T-cell (primary cell): ENCODE results near the gene RNF126. TPM values are rescaled to one million over a fixed set of nuclear protein-coding genes. Genes with fewer than 3 reads are reported as not detected.

ENCODE experiments used
- ATAC-seq, 4 experiments: fragments of 200-7000 bp in 3 of 4; fragments of 150-1000 bp in 1 of 4; cut with Tn5 transposase; replicated peaks in 1 of 4; 1 replicate in 3 of 4; 2 replicates in 1 of 4; pipeline ENCODE4 v1.10.0; 2021; ENCODE audit warnings: moderate library complexity in 3 of 4, mild to moderate bottlenecking in 2 of 4, moderate number of reproducible peaks in 1 of 4
- CTCF ChIA-PET, 2 donors: fragments of 300-600 bp; sonication (Branson Sonifier 250); formaldehyde crosslinking; loops; one replicate each; lab custom pipeline; 2022; ENCODE audit warnings: antibody characterized with exemption in 2 of 2; lab: Charles Lee
- POLR2A ChIA-PET, 2 donors: fragments of 300-600 bp; sonication (Branson Sonifier 250); formaldehyde crosslinking; loops; one replicate each; lab custom pipeline; 2022; ENCODE audit warnings: antibody characterized with exemption in 2 of 2; lab: Charles Lee
- DNase-seq, 35 experiments: peaks; one replicate each; pipeline versions ENCODE4 v3.0.0 to v3.0.0-alpha.2; 2013 to 2023
- H3K27ac ChIP-seq: one replicate; pipeline ENCODE4 v1.5.1; 2013; ENCODE audit warnings: low read length
- H3K27me3 ChIP-seq, 2 experiments: replicated peaks in 1 of 2; 1 replicate in 1 of 2; 2 replicates in 1 of 2; pipeline versions ENCODE4 v1.6.1 to v1.7.0; 2013; ENCODE audit warnings: low read length in 1 of 2, mixed read lengths in 1 of 2; ENCODE audit not compliant: control insufficient read depth in 2 of 2, insufficient read depth in 2 of 2; ENCODE audit errors: extremely low read depth in 1 of 2
- H3K36me3 ChIP-seq, 2 donors: 1 replicate in 1 of 2; 2 replicates in 1 of 2; pipeline versions ENCODE4 v1.6.1 to v1.7.0; 2013; ENCODE audit warnings: low read length in 1 of 2; ENCODE audit not compliant: control insufficient read depth in 2 of 2, insufficient read depth in 1 of 2; ENCODE audit errors: extremely low read depth in 1 of 2
- H3K4me1 ChIP-seq, 2 experiments: 1 replicate in 1 of 2; 2 replicates in 1 of 2; pipeline versions ENCODE4 v1.6.1 to v1.7.0; 2013; ENCODE audit warnings: low read length in 2 of 2, mixed read lengths in 1 of 2; ENCODE audit not compliant: insufficient read depth in 2 of 2, control insufficient read depth in 1 of 2; ENCODE audit errors: extremely low read depth in 1 of 2
- H3K4me3 ChIP-seq, 2 donors: 1 replicate in 1 of 2; 2 replicates in 1 of 2; pipeline versions ENCODE4 v1.5.1 to v1.7.0; 2013; ENCODE audit warnings: mild to moderate bottlenecking in 2 of 2, low read length in 1 of 2, moderate library complexity in 1 of 2; ENCODE audit not compliant: control insufficient read depth in 1 of 2; ENCODE audit errors: extremely low read depth in 1 of 2
- H3K9me3 ChIP-seq: 2 replicates; pipeline ENCODE4 v1.7.0; 2013
- H3K27ac Mint-ChIP-seq, 2 donors: one replicate each; pipeline ENCODE4 v1.8.0; 2020 to 2021; ENCODE audit warnings: mild to moderate bottlenecking in 2 of 2, mixed read lengths in 2 of 2
- H3K27me3 Mint-ChIP-seq, 2 donors: one replicate each; pipeline ENCODE4 v1.8.0; 2021 to 2022; ENCODE audit warnings: mixed read lengths in 2 of 2
- H3K36me3 Mint-ChIP-seq: one replicate; pipeline ENCODE4 v1.8.0; 2021; ENCODE audit warnings: mixed read lengths
- H3K4me1 Mint-ChIP-seq, 3 donors: one replicate each; pipeline ENCODE4 v1.8.0; 2020 to 2022; ENCODE audit warnings: mixed read lengths in 3 of 3, mild to moderate bottlenecking in 1 of 3
- H3K4me3 Mint-ChIP-seq, 3 donors: one replicate each; pipeline ENCODE4 v1.8.0; 2020 to 2022; ENCODE audit warnings: mild to moderate bottlenecking in 3 of 3, mixed read lengths in 3 of 3, moderate library complexity in 3 of 3
- H3K9me3 Mint-ChIP-seq, 3 donors: one replicate each; pipeline ENCODE4 v1.8.0; 2020 to 2022; ENCODE audit warnings: mixed read lengths in 3 of 3
- WGBS: methylation state at CpG from one replicate; pipeline ENCODE4 v1.1.5; 2013; ENCODE audit warnings: missing lambda C conversion rate; ENCODE audit not compliant: insufficient coverage; 5-methylcytosine and 5-hydroxymethylcytosine counted together
- total RNA-seq, 35 experiments: library from RNA in 6 of 35; stranded (reverse) in 6 of 35; fragments of 120-200 nt in 1 of 35; gene quantifications; one replicate each; pipeline versions ENCODE4 v1.2.1 to v1.2.4 and lab custom pipeline; 2013 to 2026

Gene RNF126
- total RNA-seq, 5 donors from 2014 or later (not counting 1 experiment from before 2014, with no cell fraction given): 98.8 to 139 (median 118) TPM

DNA sequence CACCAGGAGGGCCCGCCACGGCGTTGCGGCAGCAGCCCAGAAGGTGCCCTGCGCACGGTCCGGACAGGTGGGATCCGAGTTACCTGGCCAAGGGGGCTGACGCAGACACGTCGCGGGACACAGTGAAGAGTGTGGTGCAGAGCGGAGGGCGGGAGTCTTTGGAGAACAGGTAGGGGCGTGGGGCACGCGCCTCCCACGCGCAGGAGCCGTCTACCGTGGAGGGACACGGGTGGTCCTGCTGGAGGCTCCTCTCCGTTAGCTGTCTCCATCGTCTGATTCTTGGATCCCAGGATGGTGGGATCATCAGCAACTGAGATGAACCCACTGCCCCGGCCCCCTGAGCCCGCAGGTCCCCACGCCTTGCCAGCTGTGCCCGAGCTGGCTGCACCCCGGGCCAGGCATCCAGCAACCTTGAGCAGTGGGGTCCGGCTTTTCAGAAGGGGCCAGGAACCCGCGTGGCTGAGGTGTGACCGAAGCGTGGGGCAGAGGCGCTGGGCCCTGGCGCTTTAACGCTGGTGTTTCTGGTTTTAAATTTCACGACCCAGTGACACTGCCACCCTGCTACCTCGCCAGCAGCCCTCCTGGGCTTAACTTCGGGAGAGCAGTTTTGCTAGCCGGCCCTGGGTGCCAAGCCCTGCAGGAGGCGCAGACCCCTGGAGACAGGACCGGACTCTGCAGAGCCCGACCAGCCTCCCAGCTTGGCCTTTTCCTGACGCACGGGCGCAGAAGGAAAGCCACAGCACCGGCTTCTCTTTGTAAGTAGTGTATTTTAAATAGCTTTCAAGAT lies 16.0 kb downstream of the RNF126 start:
- H3K9me3 ChIP-seq: no peaks in the 10 kb centered on the region
- Mint-ChIP-seq H3K27me3 (no peaks in the 10 kb centered on the region), H3K4me3 (no peak overlapping the region), H3K4me1 (no peaks in the 10 kb centered on the region), H3K36me3 (peaks cover 6% of the 10 kb centered on the region), H3K9me3 (no peaks in the 10 kb centered on the region), H3K27ac (no peak overlapping the region)
- CTCF ChIA-PET: no interaction called here
- H3K4me1 ChIP-seq: peaks cover 0 to under 1% of the 10 kb centered on the region in 2 experiments
- H3K27me3 ChIP-seq: no peaks in the 10 kb centered on the region
- WGBS: 93% methylated on average over 35 of the region's 48 CpGs
- ATAC-seq (no peak), DNase-seq (no peak)
- no peak overlapping the region for H3K27ac ChIP-seq
- no peak overlapping the region for H3K4me3 ChIP-seq
- POLR2A ChIA-PET: no interaction called here
- peaks cover 43 to 54% of the 10 kb centered on the region in 2 donors for H3K36me3 ChIP-seq

DNA sequence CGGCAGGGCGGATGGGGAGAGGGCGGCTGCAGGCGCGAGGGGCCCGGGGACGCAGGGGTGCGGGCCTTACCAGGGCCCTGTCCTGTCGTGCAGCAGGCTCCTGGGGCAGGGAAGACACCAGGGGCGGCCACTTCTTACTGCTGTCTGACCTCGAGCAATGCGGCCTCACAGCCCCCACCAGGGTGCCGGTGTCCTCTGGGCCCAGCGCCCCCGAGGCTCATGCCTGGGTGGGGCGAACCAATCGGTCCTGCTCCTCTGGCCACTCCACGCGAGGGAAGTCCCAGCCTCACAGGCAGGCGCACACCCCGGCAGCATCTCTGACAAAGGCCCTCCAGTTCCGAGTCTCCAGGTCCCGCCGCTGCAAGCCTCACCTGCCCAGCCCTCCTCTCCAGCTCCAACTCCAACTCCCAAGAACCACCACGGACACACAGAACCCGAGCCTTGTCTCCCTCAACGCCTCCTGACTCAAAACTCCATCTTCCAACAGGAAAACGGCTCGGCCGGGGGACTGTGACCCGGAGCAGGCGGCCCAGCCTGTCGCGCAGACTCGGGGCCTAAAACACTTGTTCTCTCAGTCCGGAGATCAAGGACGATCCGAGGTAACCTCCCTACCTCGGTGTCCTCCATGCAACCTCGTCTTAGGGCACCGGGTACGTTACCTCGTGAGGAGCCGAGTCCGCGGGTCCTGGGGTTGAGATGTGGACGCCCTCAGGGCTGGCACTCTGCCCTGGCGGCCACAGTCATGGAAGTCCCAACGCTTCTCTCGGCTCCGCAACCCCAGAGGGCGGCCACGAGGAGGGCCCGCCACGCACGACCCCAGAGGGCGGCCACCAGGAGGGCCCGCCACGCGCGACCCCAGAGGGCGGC lies 16.9 kb downstream of the RNF126 start:
- no peaks in the 10 kb centered on the region for H3K9me3 Mint-ChIP-seq
- CTCF ChIA-PET: no interaction called here
- WGBS: 94% methylated on average over 58 of the region's 62 CpGs
- peaks cover 6% of the 10 kb centered on the region for H3K36me3 Mint-ChIP-seq
- H3K4me1 ChIP-seq: no peaks in the 10 kb centered on the region
- no peaks in the 10 kb centered on the region for H3K9me3 ChIP-seq
- H3K27ac ChIP-seq: no peak overlapping the region
- H3K27me3 Mint-ChIP-seq: no peaks in the 10 kb centered on the region
- peaks cover 42 to 46% of the 10 kb centered on the region in 2 donors for H3K36me3 ChIP-seq
- POLR2A ChIA-PET: no interaction called here
- no peak for ATAC-seq
- no peaks in the 10 kb centered on the region for H3K27me3 ChIP-seq
- no peak overlapping the region for H3K4me3 Mint-ChIP-seq
- DNase-seq: no peak
- no peaks in the 10 kb centered on the region for H3K4me1 Mint-ChIP-seq
- peak overlapping the region in 1 of 2 donors; percentile 22 for H3K27ac Mint-ChIP-seq
- H3K4me3 ChIP-seq: no peak overlapping the region

DNA sequence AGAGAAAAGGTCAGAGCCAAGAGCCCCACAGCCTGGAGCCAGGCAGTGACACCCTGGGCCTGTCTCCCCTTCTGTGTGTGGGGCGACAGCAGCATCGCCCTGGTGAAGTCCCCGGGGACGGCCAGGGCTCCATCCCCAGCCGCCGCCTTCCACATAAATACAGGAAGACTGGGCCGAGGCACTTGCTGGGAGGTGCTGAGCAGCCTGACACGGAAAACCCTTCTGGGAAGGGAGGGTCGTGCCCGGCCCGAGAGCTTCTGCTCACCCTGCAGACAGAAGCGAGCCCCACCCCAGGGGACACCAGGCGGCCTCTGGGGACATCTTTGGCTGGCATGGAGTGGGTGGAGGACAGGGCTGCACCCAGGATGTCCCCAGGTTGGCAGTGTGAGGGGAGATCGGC lies 18.2 kb downstream of the RNF126 start:
- H3K27me3 ChIP-seq: no peaks in the 10 kb centered on the region
- no peaks in the 10 kb centered on the region for H3K9me3 Mint-ChIP-seq
- H3K27ac ChIP-seq: no peak overlapping the region
- ATAC-seq: no peak
- 86% methylated on average over 12 of the region's 14 CpGs for WGBS
- H3K4me1 ChIP-seq: peaks cover 0 to 7% of the 10 kb centered on the region in 2 experiments
- ChIA-PET CTCF (no interaction called here), POLR2A (no interaction called here)
- no peak for DNase-seq
- peaks cover 0 to 1% (median 0%) of the 10 kb centered on the region in 3 donors for H3K4me1 Mint-ChIP-seq
- H3K27ac Mint-ChIP-seq: no peak overlapping the region
- H3K9me3 ChIP-seq: no peaks in the 10 kb centered on the region
- H3K36me3 ChIP-seq: peaks cover 36 to 37% of the 10 kb centered on the region in 2 donors
- H3K4me3 ChIP-seq: no peak overlapping the region
- H3K27me3 Mint-ChIP-seq: no peaks in the 10 kb centered on the region
- H3K4me3 Mint-ChIP-seq: no peak overlapping the region
- H3K36me3 Mint-ChIP-seq: peaks cover 3% of the 10 kb centered on the region

DNA sequence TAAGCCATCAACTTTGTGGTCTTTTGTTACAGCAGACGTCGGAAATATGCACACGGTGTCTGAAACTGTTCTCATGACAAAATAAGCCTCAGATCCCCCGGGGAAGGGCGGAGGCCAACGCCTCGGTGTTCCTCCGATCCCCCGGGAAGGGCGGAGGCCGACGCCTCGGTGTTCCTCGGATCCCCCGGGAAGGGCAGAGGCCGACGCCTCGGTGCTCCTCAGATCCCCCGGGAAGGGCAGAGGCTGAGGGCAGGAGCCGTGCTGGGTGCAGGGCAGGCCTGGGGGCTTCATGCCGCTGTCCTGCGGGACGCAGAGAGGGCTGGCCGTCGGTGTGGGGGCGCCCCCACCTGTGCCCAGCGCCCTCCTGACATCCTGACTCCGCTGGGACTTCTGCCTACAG lies 18.7 kb downstream of the RNF126 start:
- 78% methylated on average over 24 of the region's 28 CpGs for WGBS

DNA sequence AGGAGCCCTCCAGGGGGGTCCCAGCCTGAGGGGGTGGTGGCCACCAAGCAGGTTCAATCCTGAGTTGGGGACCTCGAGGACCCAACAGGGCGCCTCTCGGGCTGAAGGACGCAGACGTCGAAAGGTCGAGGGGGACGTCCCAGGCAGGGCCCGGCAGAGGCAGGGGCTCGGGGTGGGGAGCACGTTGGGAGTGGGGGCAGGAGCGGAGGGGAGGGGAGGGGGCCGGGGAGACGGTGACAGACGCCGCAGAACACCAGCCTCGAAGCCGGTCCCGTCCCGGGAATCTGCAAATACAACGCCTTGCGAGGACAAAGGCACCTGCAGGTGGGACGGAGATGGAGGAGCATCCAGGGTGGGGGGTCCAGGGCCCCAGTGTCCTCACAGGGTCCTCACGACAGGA lies 19.3 kb downstream of the RNF126 start:
- Mint-ChIP-seq H3K27me3 (no peaks in the 10 kb centered on the region), H3K4me1 (peaks cover 6 to 8% (median 7%) of the 10 kb centered on the region in 3 donors), H3K36me3 (peaks cover 3% of the 10 kb centered on the region), H3K27ac (no peak overlapping the region), H3K9me3 (no peaks in the 10 kb centered on the region), H3K4me3 (no peak overlapping the region)
- no peaks in the 10 kb centered on the region for H3K9me3 ChIP-seq
- CTCF ChIA-PET: interaction anchor here in 1 of 2 donors (0.6 kb wide), 1 partner anchor 70 kb away, joined by 4 read pairs; no protein-coding TSS in a partner anchor
- H3K36me3 ChIP-seq: peaks cover 27 to 31% of the 10 kb centered on the region in 2 donors
- ATAC-seq (no peak), DNase-seq (no peak)
- 88% methylated on average over 20 of the region's 24 CpGs for WGBS
- no peak overlapping the region for H3K27ac ChIP-seq
- no peaks in the 10 kb centered on the region for H3K27me3 ChIP-seq
- H3K4me3 ChIP-seq: no peak overlapping the region
- POLR2A ChIA-PET: no interaction called here
- H3K4me1 ChIP-seq: peaks cover 4 to 15% of the 10 kb centered on the region in 2 experiments

More for the DNA sequence above, 18.7 kb downstream of the RNF126 start:
- no peaks in the 10 kb centered on the region for H3K27me3 Mint-ChIP-seq
- no peak overlapping the region for H3K4me3 ChIP-seq
- H3K9me3 ChIP-seq: no peaks in the 10 kb centered on the region
- peaks cover 2 to 3% (median 2%) of the 10 kb centered on the region in 3 donors for H3K4me1 Mint-ChIP-seq
- H3K27me3 ChIP-seq: no peaks in the 10 kb centered on the region
- ATAC-seq (no peak), DNase-seq (no peak)
- no peaks in the 10 kb centered on the region for H3K9me3 Mint-ChIP-seq
- peaks cover 34 to 35% of the 10 kb centered on the region in 2 donors for H3K36me3 ChIP-seq
- H3K36me3 Mint-ChIP-seq: peaks cover 3% of the 10 kb centered on the region
- H3K4me3 Mint-ChIP-seq: no peak overlapping the region
- peaks cover 0 to 8% of the 10 kb centered on the region in 2 experiments for H3K4me1 ChIP-seq
- ChIA-PET POLR2A (no interaction called here), CTCF (no interaction called here)
- no peak overlapping the region for H3K27ac Mint-ChIP-seq
- no peak overlapping the region for H3K27ac ChIP-seq
